Chondrocyte (in vitro differentiated cells): ENCODE measurements around the gene HNRNPA0. TPM values are rescaled to one million over a fixed set of nuclear protein-coding genes. Genes with fewer than 3 reads are reported as not detected.
A peak's percentile ranks its signal among the peaks of the same experiment; 100 is the strongest.

Source experiments
- DNase-seq: peaks from one replicate; pipeline ENCODE4 v3.0.0; 2021; ENCODE audit warnings: mixed read lengths, low spot score
- H3K27ac Mint-ChIP-seq: one replicate; pipeline ENCODE4 v1.8.0; 2021; ENCODE audit warnings: mild to moderate bottlenecking, moderate library complexity, mixed read lengths; ENCODE audit not compliant: unreplicated experiment
- H3K27me3 Mint-ChIP-seq: 2 replicates; pipeline ENCODE4 v1.8.0; 2021; ENCODE audit warnings: low read depth, mixed read lengths
- H3K36me3 Mint-ChIP-seq: 2 replicates; pipeline ENCODE4 v1.8.0; 2021; ENCODE audit warnings: low read depth, mixed read lengths
- H3K4me1 Mint-ChIP-seq: 2 replicates; pipeline ENCODE4 v1.8.0; 2021; ENCODE audit warnings: low read depth, mild to moderate bottlenecking, mixed read lengths
- H3K4me3 Mint-ChIP-seq: one replicate; pipeline ENCODE4 v1.8.0; 2021; ENCODE audit warnings: mild to moderate bottlenecking, moderate library complexity, mixed read lengths; ENCODE audit not compliant: unreplicated experiment
- H3K9me3 Mint-ChIP-seq: 2 replicates; pipeline ENCODE4 v1.8.0; 2021; ENCODE audit warnings: low read depth, mixed read lengths
- total RNA-seq: library from RNA; stranded (reverse); gene quantifications from 3 replicates; pipeline ENCODE4 v1.2.1, GENCODE V29; 2021
- TF ChIP-seq, protein P1 (sequence below): fragments of 200-600 bp; sonication (generic); IDR thresholded peaks from 2 replicates; pipeline ENCODE4 v1.5.0; 2021; ENCODE audit warnings: antibody characterized with exemption, mild to moderate bottlenecking, moderate library complexity

HNRNPA0 gene
- total RNA-seq, 1 donor from 2014 or later, result 35.0 TPM

- no peaks in the 10 kb centered on the region for H3K36me3 Mint-ChIP-seq
- TF ChIP-seq, protein P1, sequence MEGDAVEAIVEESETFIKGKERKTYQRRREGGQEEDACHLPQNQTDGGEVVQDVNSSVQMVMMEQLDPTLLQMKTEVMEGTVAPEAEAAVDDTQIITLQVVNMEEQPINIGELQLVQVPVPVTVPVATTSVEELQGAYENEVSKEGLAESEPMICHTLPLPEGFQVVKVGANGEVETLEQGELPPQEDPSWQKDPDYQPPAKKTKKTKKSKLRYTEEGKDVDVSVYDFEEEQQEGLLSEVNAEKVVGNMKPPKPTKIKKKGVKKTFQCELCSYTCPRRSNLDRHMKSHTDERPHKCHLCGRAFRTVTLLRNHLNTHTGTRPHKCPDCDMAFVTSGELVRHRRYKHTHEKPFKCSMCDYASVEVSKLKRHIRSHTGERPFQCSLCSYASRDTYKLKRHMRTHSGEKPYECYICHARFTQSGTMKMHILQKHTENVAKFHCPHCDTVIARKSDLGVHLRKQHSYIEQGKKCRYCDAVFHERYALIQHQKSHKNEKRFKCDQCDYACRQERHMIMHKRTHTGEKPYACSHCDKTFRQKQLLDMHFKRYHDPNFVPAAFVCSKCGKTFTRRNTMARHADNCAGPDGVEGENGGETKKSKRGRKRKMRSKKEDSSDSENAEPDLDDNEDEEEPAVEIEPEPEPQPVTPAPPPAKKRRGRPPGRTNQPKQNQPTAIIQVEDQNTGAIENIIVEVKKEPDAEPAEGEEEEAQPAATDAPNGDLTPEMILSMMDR, result no peak
Measured at GRCh38 chr5:137760294-137760693, 6.1 kb upstream of the HNRNPA0 start.

DNA sequence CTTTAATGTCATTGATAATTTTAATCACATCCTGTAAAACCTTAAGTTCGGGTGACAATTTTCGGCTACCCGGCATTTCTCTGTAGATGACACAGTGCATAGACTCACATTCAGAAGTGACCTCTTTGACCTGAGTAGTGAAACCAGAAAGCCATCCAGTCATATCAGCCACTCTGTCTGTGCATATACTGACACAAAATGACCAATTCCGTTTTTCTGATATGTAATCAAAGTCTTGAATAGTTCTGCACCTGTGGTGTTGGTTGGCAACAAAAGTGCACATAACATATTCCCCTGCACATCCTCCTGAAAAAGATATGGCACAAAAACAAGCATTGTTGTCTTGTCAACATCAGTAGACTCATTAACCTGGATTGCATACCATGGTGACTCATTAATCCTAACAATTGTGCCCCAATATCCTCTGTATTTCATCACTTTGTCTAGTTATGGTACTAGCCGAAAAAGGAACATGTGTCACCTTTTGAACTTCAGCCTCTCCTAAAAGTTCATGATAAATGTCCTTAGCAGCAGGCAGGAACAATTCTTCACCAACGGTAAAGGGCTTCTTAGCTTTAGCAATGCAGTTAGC, 4.6 kb upstream of the HNRNPA0 start:
- TF ChIP-seq, protein P1, result no peak
- Mint-ChIP-seq H3K4me3 (no peak overlapping the region), H3K9me3 (no peaks in the 10 kb centered on the region), H3K27ac (no peak overlapping the region), H3K4me1 (peaks cover 5% of the 10 kb centered on the region), H3K27me3 (peaks cover 7% of the 10 kb centered on the region), H3K36me3 (no peaks in the 10 kb centered on the region)
- DNase-seq, result no peak

More at GRCh38 chr5:137760294-137760693, 6.1 kb upstream of the HNRNPA0 start:
- Mint-ChIP-seq H3K27ac (no peak overlapping the region), H3K9me3 (no peaks in the 10 kb centered on the region), H3K27me3 (peaks cover 8% of the 10 kb centered on the region), H3K4me1 (peaks cover under 1% of the 10 kb centered on the region), H3K4me3 (no peak overlapping the region)
- no peak for DNase-seq

DNA sequence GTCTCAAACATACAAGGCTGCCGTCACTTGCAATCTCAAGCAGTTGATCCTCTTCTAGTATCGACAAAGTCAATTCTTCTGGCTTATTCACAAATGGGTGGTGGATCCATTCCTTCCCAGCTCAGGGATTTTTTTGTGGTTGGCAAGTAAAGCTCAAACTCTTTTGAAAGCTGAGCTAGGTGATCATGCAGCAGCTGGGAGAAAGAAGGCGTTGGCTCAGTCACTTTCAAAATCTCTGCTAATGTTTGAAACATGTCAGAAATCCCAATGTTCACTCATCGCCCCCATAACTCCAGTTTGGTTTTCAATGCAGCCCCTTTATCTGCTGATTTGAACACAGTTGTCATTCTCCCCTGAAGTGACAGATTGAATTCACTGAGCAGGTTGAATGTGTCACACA, 4.0 kb upstream of the HNRNPA0 start:
- no peaks in the 10 kb centered on the region for H3K36me3 Mint-ChIP-seq
- no peak overlapping the region for H3K27ac Mint-ChIP-seq
- peaks cover 5% of the 10 kb centered on the region for H3K4me1 Mint-ChIP-seq
- H3K9me3 Mint-ChIP-seq, result no peaks in the 10 kb centered on the region
- peaks cover 7% of the 10 kb centered on the region for H3K27me3 Mint-ChIP-seq
- TF ChIP-seq, protein P1, result no peak
- no peak overlapping the region for H3K4me3 Mint-ChIP-seq
- DNase-seq, result no peak

GRCh38 chr5:137757634-137758033, 3.5 kb upstream of the HNRNPA0 start:
- peaks cover 7% of the 10 kb centered on the region for H3K27me3 Mint-ChIP-seq
- H3K9me3 Mint-ChIP-seq, result no peaks in the 10 kb centered on the region
- DNase-seq, result no peak
- H3K27ac Mint-ChIP-seq, result no peak overlapping the region
- TF ChIP-seq, protein P1, result no peak
- H3K4me3 Mint-ChIP-seq, result no peak overlapping the region
- peaks cover 5% of the 10 kb centered on the region for H3K4me1 Mint-ChIP-seq
- peaks cover 2% of the 10 kb centered on the region for H3K36me3 Mint-ChIP-seq

GRCh38 chr5:137754961-137755762, 999 bp upstream of the HNRNPA0 start:
- TF ChIP-seq, protein P1, result no peak
- Mint-ChIP-seq H3K27me3 (peaks cover 7% of the 10 kb centered on the region), H3K9me3 (no peaks in the 10 kb centered on the region), H3K27ac (peak overlapping the region; percentile 100), H3K4me1 (peaks cover 25% of the 10 kb centered on the region), H3K4me3 (peak overlapping the region; percentile 100), H3K36me3 (peaks cover 10% of the 10 kb centered on the region)
- peak; percentile 82 for DNase-seq
